HG03025 (cell line): ENCODE data around the gene TPPP.
A peak's percentile ranks its signal among the peaks of the same experiment; 100 is the strongest.
"Not testable (repeated sequence)": the region's sequence is repeated elsewhere in the genome, so short reads cannot be mapped to it uniquely, and the experiment has no call there.

Experiments used
- ATAC-seq: cut with Tn5 transposase; IDR thresholded peaks from one replicate; pipeline ENCODE4 v1.9.1; 2021; ENCODE audit warnings: mild to moderate bottlenecking, moderate library complexity; ENCODE audit not compliant: unreplicated experiment, low FRiP score

The TPPP gene

DNA sequence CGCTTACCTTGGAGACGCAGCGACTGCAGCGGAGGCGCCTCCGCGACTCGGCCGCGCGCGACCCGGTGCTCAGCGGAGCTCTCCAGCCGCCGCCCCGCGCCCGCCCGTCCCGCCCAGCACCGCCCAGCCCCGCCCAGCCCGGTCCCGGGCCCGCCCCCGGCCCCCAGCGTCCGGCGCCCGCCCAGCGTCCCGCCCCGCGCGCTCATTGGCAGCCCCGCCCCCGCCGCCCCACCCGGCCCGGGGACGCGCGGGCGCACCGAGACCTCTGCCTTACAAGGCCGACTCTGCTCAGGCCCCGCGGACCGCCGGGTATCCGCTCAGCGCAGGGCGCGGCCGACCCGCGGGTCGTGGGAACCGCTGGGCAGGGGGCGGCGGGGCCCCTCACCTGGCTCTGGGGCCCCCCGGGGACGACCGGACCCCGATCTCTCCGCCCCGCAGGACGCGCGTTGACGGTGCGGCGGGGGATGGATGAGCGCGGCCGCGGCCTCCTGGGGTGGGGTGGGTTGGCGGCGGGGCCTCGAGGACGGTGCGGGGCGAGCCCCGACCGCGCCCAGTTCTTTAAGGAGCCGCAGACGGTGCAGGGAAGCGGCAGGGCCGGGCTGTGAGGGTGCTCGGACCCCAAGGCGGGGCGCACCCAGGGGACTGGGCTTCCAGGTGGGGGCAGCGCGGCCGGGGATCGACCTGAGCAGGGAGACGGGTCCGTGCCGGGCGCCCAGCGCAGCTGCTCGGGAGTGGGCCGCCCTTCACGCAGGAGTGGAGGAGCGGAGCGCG is at the start of gene TPPP:
TPPP (minus strand) TSS at position 82 of the 771 bp plus-strand sequence. CDS start 15,292 bp downstream, outside the sequence.
- peak; percentile 63 for ATAC-seq

DNA sequence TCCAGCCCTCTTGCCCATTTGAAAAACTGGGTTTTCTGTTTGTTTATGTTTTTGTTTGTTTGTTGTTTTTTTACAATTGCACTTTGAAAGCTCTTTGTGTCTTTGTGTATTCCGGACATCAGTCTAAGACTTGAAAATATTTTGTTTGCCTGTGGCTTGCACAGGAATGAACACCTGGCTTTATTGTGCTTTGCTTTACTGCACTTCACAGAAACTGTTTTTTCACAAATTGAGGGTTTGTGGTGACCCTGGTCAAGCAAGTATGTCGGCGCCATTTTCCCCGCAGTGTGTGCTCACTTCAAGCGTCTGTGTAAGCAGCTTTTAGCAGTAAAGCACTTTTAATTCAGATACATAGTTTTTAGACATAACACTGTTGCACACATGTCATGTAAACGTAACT is 49.1 kb upstream of the TPPP start:
- ATAC-seq: not testable (repeated sequence)

DNA sequence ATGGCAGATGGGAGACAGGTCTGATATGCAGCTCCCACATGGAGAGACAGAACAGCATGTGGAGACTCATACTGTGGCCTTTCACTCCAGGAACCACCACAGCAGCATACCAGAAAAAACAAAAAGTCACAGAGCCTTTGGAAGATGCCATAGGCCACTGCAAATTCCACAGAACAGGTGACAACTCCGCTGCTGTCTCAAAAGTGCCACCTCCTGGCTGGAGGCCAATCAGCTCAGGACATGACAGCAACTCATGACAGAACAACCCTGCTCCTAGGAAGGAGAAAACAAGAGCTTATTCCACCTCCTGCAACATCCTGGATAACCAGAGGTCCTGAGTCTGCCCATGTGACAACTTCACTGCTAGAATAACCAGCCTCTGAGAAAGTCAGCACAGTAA is 41.0 kb upstream of the TPPP start:
- not testable (repeated sequence) for ATAC-seq

DNA sequence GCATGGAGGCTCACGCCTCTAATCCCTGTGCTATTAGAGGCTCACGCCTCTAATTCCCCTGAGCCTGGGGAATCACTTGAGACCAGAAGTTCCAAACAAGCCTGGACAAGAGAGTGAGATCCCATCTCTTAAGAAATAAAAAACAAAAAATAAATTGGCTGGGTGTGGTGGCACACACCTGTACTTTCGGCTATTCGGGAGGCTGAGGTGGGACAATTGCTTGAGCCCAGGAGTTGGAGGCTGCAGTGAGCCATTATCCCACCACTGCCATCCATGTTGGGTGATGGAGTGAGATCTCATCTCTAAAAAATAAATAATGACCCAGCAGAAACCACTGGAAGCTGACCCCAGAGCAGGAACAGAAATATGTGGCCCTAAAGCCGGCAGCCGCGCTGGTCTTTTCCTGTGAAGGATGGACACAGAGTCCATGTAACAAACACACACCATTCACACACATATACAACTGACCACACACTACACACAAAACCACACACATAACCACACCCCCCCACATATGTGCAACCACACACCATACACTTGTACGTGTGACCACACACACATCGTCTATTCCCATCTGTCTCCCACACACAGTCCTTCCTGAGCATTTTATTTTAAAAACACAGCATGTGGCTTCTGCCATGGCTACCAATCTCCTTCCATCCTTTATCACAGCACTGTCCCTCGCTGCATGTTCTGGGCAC is 39.8 kb upstream of the TPPP start:
- ATAC-seq: not testable (repeated sequence)

DNA sequence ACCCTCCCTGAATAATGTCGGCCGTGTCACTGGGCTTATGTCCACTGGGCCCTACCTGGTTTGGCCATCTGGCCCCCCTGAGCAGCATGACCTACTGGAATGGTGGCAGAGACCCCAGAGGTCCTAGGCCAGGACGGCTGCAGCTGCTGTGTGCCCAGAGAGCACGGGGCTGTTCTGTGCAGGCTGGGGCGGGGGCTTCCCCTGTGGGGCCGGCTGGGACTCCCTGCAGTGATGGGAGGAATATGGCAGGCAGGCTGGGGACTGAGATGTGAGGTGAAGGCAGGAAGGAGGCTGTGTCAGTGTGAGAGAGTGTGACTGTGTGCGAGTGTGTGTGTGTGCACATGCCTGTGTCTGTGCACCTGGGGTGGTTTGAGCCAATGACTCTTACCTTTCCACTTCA is 36.1 kb upstream of the TPPP start:
- not testable (repeated sequence) for ATAC-seq

DNA sequence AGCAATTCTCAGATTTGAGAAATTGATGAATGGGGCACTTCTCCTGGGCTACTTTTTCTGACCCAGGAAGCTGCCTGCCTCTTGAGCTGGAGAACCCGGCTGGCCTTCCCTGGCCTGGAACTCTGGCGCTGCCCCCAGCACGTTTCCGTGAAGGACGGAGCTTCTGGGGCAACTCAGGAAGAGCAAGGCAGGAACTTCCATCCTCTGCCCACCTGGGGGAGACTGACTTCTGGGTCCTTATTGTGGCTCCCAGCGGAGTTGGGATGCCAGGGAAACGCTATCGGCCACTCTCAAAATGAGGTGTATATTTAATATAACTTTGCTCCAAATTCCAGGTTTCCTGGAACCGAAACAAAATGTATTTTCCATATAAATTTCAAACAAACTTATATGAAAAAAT is 33.9 kb upstream of the TPPP start:
- not testable (repeated sequence) for ATAC-seq

DNA sequence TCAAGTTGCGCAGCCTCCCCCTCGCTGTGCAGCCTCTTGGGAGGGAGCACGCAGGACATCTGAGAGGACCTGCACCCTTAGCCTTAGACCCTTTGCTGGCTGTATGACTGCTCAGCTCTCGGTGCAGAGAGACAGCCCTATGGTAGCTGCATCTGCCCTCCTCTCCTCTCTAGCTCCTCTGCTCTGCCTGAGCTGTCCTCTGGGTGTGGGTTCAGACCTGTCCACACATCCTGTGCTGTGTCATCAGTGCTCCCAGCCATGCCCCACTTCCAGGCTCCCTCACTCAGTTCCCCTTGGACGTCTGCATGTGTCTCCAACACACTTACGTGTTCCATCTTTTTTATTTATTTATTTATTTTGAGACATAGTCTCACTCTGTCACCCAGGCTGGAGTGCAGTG is 30.7 kb upstream of the TPPP start:
- not testable (repeated sequence) for ATAC-seq

DNA sequence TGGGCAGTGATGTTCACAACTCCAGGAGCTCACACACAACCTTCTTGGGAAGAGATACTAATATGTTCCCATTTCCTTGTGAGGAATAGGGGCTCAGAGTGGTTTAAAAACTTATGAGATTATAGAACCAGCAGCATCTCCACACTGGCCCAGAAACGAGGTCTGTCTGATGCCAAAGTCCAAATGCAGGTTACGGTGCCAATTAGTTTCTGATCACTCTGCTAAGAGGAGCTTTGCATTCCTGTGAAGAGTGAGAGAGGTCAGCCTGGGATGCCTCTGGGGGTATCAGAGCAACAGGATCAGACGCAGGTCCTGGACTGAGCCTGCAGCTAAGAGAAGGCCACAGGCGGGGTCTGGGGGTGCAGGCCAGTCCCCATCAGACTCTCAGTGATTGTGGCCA is 30.2 kb upstream of the TPPP start:
- ATAC-seq: not testable (repeated sequence)

DNA sequence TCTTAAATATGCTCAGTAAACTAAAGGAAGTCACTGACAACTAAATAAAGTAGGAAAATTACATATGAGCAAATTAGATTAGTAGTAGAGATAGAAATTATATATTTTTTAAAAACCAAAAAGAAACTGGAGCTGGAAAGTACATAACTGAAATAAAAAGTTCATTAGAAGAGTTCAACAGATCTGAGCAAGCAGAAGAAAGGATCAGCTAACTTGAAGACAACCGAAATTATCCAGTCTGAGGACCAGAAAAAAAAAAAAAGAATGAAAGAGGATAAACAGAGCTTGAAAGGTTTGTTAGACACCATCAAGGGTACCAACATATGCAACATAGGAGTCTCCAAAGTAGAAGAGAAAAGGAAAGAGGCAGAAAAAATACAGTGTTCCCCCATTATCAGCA is 26.2 kb upstream of the TPPP start:
- ATAC-seq: not testable (repeated sequence)

DNA sequence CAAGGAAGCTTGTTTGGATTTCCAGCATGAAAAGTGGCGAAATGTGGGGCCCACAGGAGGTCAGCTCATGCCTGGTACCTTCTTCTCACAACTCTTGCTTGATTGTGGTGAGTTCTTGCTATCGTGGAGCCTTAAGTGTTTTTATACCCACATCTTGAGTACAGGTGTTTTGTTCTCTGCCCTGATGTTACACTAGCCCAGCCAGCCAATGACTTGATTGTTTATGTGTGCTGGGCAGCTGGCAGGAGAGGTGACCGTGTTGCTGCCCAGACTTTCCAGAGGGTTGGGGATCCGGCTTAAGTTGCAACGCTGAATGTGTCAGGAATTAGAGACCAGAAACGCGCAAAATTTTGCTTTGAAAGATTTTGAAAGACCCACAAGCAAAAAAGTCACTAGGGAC is 24.0 kb upstream of the TPPP start:
- no peak for ATAC-seq

DNA sequence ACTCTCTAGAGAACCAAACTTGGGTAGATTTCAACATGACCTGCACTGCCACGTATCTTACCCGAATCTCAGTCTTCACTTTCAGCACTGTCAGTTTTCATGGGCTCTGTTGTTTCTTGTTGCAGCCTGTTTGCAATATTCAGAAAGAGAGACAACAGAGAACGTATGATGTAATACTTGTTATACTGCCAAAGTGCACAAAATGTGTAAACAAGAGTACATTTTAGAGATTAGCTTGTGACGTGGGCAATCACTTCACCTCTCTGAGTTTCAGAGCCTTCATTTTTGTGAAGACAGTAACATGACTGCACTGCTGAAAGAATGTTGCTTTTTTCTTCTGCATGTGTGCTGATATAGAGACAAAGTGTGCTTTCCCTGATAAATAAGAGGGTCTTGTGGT is 23.6 kb upstream of the TPPP start:
- ATAC-seq: not testable (repeated sequence)

DNA sequence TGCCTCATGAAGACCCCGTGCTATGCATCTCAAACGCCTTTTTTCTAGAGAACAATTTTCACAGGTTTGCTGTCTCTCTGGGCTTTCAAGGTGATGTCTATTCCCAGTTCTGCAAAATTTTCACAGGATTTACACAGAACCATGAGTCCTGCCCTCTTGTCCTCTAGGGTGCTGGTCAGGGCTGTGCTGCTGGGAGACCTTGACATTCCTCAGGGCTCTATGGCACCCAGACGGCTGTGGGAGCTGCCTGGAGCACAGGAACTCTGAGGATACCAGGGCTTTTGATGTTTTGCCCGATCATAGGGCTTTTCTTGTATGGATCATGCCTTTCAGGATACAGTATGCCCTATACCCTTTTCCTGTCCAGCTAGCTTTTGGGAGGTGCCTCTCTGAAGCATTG is 22.5 kb upstream of the TPPP start:
- ATAC-seq: not testable (repeated sequence)

DNA sequence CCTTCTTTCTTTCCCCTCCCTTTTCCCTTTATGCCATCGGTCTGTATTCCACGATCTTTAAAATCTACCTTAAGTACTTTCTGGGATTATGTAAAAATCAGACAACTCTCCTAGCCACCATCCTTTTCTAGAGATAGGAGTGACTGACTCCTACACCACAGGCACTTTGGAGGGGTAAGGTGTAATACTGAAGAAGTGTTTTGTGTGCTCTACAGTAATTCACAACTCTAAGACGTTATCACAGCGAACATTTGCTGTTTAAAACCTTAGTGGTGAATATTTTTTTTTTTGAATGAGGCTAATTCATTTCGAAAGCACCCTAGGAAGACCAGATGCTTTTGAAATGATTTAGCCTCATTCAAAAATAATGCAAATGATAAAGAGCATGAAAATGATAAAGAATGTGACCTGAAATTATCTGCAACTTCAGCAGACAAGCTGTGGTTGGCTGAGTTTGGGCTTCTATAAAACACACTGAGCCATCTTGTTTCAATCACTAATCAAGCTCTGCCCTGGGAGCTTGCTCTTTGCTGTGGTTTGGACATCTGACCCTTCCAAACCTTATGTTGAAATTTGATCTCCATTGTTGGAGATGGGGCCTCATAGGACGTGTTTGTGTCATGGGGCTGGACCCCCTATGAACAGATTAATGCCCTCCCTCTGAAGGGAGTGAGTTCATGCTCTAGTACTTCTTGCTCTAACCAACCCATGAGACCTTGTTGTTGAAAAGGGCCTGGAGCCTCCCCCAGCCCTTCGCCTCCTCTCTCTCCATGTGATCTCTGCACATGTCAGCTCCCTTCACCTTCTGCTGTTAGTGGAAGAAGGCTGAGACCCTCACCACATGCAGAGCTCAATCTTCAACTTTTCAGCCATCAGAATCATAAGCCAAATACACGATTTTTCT is 21.3 kb upstream of the TPPP start:
- not testable (repeated sequence) for ATAC-seq

DNA sequence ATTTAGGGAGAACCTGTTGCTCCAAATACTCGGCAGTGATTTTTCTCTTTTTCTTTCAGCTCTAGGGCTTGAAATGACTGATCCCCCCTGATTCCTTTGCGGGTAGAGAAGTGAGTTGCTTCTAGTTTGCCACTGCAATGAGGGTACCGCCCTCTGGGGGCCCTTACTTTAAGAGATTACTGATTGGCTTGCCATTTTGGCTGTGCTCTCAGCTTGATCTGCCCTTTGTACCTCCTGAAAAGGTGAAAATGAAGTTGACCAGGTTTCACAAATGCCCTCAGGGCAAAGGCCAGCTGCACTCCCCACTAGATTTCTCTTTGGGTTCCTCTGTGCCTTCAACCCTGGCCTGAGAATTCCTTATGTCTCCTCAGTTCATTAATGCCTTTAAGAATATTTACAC is 20.5 kb upstream of the TPPP start:
- ATAC-seq: not testable (repeated sequence)

DNA sequence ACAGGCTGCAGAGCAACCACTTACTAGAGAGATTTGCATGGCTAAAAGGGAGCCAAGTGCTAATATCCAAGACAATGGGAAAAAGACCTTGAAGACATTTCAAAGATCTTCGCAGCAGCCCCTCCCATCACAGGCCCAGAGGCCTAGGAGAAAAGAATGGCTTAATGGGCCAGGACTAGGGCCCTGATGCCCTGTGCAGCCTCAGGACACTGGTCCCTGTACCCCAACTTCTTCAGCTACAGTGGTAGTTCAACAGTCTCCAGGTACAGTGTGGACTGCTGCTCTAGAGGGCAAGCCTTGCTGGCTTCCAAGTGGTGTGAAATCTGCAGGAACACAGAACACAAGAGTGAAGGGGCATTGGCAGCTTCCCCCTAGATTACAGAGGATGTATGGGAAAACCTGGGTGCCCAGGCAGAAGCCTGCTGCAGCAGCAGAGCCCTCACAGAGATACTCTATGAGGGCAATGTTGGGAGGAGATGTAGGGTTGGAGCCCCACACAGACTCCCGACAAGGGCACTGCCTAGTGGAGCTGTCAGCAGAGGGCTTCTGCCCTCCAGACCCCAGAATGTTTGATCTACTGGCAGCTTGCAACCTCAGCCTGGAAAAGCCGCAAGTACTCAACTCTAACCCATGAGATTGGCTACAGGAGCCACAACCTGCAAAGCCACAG is 15.8 kb upstream of the TPPP start:
- not testable (repeated sequence) for ATAC-seq

DNA sequence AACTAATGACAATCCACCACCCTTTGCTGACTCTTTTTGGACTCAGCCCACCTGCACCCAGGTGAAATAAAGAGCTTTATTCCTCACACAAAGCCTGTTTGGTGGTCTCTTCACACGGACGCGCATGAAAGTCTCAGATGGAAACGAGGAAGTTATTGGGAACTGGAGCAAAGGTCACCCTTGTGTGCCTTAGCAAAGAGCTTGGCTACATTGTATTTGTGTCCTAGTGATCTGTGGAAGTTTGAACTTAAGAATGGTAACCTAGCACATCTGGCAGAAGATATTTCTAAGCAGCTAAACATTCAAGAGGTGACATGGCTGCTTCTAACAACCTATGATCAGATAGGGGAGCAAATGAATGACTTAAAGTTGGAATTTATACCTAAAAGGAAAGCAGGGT is 15.2 kb upstream of the TPPP start:
- not testable (repeated sequence) for ATAC-seq

DNA sequence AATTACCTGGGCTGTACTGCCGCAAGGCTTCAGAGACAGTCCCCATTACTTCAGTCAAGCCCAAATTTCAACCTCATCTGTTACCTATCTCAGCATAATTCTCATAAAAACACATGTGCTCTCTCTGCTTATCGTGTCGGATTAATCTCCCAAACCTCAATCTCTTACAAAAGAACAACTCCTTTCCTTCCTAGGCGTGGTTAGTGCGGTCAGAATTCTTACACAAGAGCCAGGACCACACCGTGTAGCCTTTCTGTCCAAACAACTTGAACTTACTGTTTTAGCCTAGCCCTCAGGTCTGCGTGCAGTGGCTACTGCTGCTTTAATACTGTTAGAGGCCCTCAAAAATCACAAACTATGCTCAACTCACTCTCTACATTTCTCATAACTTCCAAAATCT is 13.0 kb upstream of the TPPP start:
- ATAC-seq: not testable (repeated sequence)

DNA sequence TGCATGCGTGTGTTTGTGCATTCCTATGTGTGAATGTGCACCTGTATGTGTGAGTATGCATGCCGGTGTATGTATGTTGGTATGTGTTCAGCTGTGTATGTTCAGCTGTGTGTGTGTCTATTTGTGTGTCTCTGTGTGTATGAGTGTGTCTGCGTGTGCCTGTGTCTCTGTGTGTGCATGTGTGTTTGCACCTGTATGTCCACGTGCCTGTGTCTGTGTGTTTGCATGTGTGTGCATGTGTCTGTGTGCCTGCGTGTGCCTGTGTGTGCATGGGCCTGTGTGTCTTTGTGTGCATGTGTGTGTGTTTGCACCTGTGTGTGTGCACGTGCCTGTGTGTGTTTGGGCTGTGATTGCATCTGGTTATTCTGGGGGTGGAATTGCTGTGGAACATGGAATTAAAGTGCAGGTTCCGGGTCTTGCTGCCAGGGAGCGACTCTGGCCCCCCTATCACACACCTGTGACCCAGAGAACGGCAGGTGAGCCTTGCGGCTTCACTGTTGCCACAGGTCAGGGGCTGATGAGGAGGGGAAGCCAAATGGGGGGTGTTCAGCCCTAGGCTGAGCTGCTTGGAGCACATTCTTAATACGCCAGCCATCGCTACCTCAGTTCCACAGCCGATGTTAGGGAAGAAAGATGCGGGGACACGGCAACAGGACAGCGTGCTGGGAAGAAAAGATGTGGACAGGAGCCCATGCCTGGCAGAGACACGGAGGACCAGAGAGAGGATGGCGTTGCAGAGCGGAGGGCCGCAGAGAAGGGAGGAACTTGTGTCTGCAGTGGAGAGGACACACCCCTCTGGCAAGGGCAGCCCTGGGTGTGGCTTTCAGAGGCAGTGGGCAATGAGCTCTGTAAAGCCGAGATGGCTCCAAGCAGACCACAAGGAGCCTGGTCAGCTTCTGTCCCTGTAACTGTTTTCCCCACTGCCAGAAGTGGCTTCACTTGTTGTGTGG is 3.9 kb upstream of the TPPP start:
- ATAC-seq: not testable (repeated sequence)

DNA sequence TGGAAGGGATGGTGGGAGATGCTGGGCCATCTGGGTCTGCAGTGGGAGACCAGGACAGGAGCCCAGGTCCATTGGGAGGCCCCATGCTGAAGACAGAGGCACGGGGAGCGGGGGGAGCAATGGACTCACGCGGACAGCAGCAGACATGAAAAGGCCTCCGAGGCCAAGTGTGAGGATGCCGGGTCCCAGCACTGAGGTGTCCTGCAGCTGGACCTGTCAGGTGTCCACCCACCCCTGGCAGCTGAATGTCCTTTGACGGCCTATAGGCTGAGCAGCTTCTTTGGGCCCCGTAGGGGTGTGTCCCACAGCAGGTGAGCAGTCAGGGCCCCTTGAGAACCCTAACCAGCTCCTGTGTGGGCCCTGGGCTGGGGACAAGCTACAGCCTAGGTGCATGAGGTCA is 3.0 kb upstream of the TPPP start:
- ATAC-seq: not testable (repeated sequence)
